Stimulated activated CD8-positive, alpha-beta memory T cell treated with anti-CD3 and anti-CD28 coated beads, Interleukin-4, amount 100 ng/mL, for 48 hours (primary cell): Measurements from ENCODE around the gene TTC34.
"Not testable (repeated sequence)": the region's sequence is repeated elsewhere in the genome, so short reads cannot be mapped to it uniquely, and the experiment has no call there.

Experiments used
- DNase-seq: peaks from one replicate; pipeline ENCODE4 v3.0.0-alpha.2; 2020

Gene TTC34

DNA sequence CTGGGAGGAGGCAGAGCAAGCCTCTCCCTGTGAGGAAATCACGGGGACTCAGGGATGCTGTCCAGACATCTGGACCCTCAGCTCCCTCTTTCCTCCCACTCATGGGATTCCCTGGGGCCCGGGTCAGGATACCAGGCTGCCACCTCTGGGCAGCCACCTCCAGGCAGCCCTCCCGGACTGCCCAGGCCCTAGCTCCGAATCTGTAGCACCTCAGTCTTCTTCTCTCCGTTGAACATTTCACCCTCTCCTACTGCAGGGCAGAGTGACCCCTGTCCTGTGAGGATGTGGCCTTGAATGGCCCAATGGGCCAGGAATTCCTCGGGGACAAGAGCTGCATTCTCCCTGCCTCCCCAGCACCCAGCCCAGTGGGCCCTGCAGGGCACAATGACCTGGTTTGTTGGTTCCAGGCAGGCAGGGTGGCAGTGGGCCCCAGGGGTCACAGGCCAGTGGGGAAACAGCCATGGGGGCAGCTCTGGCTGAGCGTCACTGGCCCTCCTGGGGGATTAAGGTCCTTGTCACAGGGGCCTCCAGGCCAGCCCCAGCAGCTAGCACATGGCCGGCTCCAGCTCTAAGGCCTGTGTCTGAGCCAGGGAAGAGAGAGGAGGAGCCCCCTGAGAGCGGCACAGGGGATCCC lies 9.5 kb upstream of the TTC34 start:
- no peak for DNase-seq

DNA sequence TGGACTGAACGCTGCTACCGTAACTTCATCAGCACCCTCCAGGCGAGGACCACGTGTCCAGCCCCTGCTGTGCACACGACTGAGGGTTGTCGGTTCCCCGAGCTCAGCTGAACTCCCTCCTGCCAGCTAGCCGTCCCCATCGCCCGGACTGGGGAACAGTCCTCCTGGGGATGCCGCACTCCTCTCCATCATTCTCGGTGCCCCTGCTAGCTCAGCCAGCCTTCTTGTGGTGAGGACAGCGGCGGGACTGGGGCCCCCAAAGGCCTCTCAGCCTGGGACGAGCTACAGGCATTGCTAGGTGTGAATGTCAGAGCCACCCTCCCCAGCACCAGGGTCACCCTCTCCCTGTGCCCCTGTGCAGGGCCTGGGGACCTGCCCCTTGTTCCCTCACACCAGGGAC lies 8.8 kb upstream of the TTC34 start:
- no peak for DNase-seq

DNA sequence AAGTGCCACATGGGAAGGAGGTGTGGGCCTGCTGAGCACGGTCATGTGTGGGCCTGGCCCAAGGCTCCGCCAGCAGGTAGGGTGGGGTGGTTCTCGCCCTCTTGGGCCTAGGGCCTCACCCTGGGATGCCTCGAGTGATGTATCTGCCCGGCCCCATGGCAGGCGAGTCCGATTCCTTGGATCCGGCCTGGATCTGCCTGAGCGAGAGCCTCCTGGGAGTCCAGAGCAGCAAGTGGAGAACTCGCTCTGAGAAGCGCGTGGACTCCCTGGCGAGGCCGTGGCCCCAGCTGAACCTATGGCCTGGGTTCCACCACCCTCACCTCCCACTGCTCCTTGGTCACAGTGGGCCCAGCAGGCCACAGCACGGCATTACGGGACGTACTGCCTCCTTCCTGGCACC lies 8.2 kb upstream of the TTC34 start:
- DNase-seq, result no peak

DNA sequence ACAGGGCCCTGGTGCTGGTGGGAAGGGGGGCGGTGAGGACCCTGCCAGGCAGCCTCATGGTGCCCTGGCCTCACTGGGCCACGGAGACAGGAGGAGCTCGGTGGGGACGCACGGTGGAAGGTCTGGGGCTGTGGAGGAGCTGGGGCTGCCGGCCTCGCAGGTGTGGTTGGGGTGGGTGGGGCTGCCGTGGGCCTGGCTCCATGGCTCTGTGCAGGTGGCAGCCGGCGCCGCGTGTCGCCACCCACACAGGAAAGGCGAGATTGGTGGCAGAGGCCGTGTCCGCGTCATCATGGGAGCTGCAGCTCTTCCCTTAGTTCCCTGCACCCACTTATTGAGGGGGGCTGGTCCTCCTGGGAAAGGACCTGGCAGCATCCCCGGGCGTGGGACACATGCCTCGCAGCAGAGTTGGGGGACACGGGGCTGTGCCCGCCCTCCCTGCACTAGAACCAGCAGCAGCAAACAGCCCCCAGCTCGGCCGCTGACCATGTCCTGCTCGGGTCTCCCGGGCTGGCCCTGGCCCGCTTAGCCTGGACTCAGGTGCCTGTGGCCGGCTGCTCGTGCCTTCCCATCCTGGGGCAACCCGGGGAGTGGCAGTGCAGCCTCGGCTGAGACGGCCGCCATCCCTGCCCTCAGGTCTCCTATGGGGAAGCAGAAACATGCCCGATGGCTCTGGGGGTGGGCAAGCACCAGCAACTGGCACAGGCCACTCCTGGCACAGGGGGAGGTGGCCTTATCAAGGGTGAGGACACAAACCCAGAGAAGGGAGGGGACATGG lies 7.5 kb upstream of the TTC34 start:
- DNase-seq, result no peak

DNA sequence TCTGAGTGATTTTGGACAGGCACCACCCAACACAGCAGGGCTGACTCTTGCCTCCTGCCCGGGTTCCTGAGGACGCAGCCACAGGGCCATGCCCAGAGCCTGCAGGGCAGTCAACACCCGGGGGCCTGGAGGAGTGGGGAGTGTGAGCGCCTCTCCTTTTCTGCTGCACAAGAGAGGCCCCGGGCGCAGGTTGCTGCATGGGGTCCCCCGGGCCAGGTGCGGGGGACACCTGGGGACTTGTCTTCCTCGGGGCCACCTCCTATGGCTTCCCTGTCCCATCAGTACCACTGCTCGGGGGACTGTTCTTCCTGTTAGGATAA lies 6.9 kb upstream of the TTC34 start:
- DNase-seq, result no peak

DNA sequence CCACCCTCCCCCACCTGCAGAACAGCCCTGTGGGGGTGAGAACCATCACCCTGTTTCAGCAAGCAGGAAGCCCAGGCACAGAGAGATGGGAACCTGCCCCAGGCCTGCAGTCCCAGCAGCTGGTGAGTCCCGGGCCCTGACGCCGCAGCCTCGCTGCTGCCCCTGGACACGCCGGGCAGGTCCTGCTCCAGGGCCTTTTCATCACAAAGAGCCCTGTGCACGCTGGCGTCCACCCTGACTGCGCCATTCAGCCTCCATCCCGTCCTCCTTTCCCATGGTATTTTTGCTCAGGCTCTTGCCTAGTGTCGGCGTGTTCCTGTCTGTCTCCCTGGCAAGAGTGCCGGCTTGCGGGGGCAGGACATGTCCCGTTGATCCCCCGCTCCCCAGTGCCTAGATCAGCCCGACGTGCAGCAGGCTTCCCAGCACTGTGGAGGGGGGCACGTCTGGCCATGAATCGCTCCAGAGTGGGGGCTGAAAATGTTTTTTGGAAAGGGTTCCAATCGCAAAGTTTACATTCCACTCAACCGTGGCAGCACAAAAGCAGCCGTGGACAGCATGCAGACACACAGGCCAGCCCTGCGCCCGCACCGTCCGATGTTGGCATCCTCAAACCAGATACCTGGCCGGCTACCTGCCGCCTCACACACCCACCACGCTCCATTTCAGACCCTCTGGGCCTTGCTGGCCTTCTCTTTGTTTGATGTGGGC lies 6.3 kb upstream of the TTC34 start:
- DNase-seq, result no peak

DNA sequence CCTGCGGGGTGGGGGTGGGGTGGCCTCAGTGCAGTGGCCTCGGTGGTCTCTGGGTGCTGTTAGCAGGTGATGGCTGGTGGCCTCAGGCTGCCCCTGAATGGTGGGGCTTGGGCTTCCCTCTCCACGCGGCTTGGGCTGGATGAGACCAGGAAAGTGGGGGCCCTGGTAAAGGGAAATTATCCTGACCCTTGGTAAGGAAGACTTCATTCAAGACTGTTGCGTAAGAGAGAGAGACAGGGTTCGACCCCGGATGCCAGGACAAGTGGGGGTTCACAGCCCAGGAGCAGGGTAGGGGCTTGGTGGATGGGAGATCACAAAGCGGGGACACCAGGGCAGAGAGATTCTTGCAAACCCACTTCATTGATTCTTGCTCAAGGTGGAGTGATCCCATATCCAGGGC lies 5.5 kb upstream of the TTC34 start:
- no peak for DNase-seq

DNA sequence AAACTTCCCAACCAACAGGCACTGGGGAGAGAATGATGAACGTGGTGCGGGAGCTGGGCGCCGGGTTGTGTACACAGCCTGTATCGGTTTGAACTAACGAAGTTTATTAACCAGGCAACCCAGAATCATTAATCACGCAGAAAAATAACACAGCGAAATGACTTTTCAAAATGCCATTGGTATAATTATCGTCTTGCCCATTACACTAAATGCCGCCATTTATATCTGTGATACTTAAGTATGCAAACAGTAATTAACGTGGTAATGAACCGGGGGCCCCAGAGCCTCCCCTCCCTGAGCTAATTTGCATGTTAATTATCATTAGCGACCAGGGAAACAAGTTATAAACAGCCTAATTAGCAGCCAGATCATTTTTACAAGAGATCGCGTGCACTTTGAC lies 5.1 kb upstream of the TTC34 start:
- no peak for DNase-seq

DNA sequence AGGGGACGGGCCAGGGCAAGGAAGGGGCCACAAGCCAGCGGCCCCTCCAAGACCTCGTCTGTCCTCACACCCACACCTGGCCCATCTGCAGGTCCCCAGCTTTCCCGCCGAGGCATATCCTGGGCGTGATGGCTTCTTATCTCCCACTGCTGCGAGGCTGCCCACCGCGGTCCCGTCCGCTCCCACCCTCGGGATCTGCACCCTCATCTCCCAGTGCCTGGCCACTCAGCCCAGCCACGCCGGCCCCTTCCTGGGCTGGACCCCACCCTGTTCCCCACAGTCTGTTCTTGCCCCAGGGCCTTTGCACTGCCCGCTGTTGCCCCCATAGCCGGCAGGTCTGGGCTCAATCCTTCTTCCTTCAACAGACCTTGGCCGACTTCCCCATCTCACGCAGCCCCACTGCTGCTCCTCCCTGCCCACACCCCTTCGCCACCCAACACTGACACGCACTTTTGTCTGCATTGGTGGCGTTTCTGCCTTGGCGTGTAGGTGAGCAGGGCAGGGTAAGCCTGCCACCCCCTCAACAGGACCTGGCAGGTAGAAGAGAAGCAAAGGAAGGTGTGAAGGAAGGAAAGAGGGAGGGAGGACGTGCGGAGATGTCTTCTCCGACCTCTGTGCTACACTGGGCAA lies 4.4 kb upstream of the TTC34 start:
- DNase-seq, result no peak

DNA sequence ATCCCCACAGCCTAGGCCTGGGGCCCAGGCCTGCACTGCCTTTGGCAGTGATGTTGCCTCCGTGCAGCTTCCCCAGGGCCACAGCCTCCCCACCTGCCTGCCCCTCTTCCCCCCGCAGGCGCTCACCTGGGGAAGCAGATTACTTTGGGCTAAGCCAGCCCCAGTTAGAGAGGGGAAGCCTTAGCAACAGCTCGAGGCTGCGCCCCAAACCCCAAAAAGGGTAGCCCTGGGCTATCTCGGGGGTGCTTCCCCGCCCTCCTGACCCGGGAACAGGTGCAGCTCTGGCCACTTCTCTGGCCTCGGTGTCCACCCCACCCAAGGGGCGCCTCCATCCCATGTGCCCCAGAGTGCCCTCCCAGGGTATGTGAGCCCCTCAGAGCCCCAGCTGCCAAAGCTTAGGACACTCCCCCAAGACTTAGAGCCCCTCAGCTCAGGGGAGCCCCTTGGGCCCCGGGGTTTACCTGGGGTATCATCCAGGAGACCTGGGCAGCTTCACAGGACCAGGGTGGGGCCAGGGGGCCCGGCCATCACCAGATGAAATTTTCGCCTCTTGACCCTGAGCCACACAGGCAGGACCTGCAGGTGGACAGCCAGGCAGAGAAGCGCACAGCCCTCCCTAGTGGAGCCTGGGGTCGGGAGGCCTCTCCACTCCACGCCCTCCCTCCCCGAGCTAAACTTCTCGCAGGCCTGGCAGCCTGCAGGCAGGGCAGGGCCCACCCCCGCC lies 3.3 kb upstream of the TTC34 start:
- no peak for DNase-seq

DNA sequence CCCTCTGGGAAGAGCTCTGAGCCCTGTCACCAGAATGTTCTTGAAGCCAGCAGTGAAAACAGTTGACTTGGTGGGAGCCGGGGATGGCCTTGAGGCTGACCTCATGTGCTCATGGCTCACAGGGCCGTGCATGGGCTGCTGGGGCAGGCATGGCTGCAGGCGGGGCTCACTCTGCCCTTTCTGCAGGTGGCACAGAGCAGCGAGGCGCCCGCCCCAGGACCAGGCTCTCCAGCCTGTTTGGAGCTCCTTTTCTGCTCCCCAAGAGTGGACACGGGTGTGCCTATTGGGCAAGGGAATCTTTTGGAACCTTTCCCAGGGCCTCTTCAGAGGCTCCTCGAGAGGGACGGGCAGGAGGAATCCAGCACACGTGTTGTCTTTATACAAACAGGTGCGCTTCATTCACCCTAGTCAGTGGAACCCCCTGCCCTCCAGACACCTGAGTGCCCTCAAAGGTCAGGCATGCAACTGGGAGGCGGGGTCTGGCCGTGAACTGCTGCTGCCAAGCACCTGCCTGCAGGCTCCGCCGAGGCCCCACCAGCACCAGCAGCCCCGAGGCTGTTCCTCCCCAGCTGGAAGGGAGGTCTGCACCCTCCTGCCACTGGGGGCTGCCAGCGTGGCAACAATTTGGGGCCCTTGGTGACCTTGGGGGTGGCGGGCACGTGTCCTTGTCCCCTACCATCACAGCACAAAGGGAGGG lies 2.6 kb upstream of the TTC34 start:
- DNase-seq, result no peak

DNA sequence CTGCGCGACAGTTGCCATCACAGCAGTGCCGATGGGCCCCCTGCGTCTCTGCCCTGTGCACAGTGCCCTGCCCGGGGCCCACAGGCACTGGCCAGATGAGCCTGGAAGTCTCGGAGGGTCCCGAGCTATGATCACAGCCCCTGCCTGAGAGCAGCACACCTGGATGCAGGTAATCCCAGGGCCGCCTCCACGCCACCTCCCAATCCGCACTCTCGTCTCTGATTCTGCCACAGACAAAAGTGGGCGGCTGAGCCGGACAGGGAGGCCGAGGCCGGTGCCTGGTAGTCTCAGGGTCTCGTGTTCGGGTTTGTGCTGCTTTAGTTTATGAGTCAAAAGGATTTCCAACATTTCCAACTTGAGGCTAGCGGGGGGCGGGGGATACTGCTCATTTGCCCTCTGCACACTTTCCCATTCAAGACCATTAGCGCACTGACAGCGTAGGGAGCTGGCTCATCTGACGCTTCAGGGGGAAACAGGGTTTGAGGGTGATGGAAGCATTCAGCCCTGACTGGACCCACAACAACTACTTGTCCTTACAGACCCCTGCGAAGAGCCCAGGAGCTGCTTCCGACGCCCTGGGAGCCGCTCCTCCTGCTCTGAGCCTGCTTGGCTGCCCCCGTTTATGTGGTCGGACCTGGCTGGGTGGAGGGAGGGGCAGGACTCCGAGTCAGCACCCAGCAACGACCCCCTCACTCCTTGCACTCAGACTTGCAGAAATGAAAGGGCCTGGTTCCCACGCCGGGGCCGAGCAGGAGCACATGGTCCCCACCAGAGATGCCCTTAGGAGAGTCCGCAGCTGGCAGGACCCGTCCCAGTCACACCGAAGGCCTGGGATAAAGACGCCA lies 1.8 kb upstream of the TTC34 start:
- DNase-seq, result no peak

DNA sequence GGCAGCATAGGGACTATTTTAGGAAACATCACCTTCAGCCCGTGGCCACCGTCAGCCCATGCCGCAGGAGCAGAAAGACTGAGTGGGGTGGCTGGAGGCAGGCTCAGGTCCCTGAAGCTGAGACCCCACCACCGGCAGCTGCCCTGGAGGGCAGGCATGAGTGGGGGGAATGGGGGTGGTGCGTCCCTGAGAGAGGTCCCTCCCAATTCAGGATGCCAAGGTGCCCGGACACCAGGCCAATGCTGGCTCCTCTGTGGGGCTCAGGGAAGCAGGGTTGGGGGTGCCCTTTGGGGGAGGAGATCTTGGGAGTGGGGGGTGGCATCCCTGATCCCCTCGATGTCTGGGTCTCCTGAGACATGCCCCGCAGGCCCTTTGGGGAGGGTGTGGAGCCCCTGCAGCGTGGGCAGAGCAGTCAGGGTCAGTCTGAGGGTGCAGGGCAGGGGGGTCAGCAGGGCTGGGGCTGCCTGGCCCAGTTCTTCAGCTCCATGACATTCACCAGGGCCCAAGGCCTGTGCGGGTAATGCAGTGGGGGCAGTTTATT lies 998 bp upstream of the TTC34 start:
- no peak for DNase-seq

DNA sequence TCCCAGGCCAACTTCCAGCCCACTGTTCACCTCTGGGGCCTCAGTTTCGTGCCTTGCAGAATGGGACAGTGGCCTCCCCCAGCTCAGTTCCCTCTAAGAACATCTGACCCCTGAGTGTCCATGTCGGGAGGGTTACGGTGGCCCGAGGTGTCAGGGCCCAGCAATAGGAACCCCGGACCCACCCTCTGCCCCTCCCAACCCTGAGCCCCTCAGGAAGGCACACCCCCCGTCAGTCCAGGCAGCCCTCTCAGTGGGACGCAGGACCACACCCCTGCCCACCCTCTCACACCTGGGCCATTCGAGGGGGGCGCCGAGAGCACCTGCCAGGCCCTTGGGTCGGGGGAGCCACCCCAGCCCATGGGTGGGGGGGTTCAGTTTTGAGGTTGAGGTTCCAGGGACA lies 447 bp downstream of the TTC34 start:
- no peak for DNase-seq

DNA sequence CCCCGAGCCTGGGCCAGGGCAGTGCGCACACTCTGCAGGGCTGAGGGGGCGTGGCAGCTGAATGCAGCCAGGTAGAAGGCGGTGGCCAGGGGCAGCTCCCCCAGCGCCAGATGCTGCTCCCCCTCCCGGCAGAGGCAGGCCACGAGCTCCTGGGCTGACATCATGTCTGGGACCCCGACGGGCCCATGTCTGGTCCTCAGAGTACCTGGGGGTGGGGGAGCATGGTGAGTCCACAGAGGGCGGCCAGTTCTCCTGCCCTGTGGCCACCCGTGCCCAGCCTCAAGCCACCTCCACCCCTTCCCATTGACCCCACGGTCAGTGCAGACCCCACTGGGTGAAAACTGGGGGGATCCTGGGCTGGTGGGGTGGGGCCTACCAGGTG lies 838 bp downstream of the TTC34 start:
- DNase-seq, result no peak

DNA sequence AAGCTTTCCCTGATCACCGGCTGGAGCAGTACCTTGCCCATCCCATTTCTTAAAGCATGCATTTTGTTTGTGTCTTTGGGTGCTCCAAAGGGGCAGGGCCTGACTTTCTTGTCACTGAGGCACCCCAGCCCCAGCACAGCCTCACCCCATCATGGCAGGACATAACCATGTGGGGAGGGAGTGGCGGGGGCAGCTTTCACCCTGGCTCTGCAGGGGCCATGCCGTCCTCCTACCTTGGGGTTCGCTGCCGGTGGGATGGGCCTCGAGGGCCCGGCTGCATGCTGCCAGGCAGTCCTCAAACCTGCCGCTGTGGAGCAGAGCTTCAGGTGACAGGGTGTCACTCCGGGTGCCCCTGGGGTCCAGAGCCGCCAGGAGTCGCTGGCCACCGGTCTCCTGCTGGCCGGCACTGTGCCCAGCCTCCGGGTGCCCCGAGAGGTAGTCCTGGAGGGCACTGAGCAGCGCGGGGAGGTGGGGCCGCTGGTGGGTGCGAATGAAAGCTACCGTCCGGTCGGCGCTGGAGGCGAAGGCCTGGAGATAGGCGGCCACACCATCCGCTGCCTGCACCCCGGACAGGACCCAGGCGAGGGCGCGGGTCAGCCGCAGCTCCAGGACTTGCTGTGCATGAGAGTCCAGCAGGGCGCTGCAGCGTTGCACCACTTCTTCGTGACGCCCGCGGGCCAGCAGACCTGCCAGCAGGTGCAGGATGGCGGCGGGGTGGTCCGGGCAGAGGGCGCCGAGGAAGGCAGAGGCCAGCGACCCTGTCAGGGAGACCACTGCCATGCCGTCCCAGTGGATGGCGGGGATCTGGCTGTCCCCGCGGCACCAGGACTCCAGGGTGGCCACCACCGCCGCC lies 1.5 kb downstream of the TTC34 start:
- DNase-seq, result no peak

DNA sequence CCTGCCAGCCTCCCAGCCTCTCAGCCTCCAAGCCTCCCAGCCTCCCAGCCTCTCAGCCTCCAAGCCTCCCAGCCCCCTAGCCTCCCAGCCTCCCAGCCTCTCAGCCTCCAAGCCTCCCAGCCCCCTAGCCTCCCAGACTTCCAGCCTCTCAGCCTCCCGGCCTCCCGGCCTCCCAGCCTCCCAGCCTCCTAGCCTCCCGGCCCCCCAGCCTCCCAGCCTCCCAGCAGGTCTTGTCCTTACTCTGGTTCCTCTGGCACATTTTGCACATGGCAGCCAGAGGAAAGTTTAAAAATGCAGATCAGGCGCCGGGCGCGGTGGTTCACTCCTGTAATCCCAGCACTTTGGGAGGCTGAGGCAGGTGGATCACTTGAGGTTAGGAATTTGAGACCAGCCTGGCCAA lies 2.5 kb downstream of the TTC34 start:
- DNase-seq, result not testable (repeated sequence)

DNA sequence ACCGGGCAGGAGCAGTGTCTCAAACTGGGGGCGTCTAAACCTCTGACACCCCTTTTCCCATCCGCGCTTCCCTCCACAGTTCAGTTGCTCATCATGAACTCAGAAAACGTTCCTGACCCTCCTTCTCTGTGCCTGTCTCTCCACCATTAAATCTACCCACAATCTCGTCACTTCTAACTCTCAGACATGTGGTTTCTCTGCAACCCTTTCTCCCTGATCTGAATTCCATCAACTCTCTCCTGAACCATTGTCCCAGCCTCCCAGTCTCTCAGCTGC lies 3.8 kb downstream of the TTC34 start:
- no peak for DNase-seq

DNA sequence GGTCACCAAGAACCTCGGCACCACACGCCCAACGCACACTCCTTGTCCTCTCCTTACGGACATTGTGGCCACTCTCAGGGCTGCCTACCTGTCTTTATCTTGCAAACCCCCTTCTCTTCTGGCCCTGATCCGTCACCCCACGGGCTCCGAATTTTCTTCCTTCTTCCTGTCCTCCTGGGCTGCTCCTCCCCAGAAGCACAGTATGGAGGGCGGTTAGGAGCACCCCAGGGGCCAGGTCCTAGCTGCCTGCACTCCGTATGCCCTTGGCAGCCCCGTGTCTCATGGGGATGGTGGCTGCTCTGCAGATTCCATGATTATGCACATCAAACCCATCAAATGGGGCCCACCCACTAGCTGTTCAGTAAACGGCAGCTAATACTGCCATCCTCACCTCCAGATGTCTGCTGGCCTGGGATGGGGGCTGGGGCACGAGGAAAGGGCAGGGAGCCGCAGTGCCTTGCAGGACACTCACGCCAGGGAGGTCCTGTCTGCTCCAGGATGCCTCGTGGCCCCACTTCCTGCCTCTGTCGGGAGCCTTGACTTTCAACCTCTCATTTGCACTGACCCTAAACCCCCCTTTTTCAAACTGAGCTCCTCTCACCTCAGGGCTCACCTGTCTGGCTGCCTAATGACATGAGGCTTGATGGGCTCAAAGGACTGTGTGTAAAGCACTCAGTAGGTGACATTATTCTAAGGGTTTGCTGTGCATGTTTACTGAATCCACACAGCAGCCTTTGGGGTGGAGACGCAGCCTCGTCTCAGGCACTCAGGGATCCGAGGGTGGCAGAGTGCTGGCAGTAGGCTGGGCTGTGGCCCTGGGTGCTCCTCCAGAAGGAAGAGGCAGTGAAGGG lies 4.4 kb downstream of the TTC34 start:
- DNase-seq, result no peak

DNA sequence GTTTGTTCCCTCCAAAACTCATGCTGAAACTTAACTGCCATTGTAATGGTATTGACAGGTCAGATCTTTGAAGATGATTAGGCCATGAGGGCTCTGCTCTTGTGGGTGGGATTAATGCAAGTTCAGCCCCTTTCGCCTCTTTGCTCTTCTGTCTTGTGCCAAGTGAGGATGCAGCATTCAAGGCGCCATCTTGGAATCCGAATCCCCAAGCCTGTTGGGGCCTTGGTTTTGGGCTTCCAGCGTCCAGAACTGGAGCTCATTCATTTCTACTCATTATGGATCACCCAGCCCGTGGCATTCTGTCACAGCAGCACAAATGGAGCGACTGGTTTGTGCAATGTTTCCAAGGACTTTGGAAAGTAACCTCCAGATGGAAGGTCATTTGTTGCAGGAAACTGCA lies 5.6 kb downstream of the TTC34 start:
- no peak for DNase-seq
